Measurements from ENCODE around the gene MSRB1. TPM values are rescaled to one million over a fixed set of nuclear protein-coding genes. Genes with fewer than 3 reads are reported as not detected.

MSRB1 gene
- total and polyA plus RNA-seq, 2 of the 13 experiments (the other 11 are each of a cell fraction or from before 2014, with no cell fraction given) = 32.1 to 75.4 TPM

- TF ChIP-seq, protein P1, sequence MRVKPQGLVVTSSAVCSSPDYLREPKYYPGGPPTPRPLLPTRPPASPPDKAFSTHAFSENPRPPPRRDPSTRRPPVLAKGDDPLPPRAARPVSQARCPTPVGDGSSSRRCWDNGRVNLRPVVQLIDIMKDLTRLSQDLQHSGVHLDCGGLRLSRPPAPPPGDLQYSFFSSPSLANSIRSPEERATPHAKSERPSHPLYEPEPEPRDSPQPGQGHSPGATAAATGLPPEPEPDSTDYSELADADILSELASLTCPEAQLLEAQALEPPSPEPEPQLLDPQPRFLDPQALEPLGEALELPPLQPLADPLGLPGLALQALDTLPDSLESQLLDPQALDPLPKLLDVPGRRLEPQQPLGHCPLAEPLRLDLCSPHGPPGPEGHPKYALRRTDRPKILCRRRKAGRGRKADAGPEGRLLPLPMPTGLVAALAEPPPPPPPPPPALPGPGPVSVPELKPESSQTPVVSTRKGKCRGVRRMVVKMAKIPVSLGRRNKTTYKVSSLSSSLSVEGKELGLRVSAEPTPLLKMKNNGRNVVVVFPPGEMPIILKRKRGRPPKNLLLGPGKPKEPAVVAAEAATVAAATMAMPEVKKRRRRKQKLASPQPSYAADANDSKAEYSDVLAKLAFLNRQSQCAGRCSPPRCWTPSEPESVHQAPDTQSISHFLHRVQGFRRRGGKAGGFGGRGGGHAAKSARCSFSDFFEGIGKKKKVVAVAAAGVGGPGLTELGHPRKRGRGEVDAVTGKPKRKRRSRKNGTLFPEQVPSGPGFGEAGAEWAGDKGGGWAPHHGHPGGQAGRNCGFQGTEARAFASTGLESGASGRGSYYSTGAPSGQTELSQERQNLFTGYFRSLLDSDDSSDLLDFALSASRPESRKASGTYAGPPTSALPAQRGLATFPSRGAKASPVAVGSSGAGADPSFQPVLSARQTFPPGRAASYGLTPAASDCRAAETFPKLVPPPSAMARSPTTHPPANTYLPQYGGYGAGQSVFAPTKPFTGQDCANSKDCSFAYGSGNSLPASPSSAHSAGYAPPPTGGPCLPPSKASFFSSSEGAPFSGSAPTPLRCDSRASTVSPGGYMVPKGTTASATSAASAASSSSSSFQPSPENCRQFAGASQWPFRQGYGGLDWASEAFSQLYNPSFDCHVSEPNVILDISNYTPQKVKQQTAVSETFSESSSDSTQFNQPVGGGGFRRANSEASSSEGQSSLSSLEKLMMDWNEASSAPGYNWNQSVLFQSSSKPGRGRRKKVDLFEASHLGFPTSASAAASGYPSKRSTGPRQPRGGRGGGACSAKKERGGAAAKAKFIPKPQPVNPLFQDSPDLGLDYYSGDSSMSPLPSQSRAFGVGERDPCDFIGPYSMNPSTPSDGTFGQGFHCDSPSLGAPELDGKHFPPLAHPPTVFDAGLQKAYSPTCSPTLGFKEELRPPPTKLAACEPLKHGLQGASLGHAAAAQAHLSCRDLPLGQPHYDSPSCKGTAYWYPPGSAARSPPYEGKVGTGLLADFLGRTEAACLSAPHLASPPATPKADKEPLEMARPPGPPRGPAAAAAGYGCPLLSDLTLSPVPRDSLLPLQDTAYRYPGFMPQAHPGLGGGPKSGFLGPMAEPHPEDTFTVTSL (CRISPR knock-in tag; IDR thresholded peaks at IDR 0.05; ENCODE audit: borderline replicate concordance) = 0 out of 2 replicates have a peak, but pooled peaks have one; percentile 28
- TF ChIP-seq ARHGAP35 (CRISPR knock-in tag; IDR thresholded peaks at IDR 0.05; ENCODE audit: borderline replicate concordance) (no peak), ERF (CRISPR knock-in tag; IDR thresholded peaks at IDR 0.05) (no peak), SIX1 (CRISPR knock-in tag; IDR thresholded peaks at IDR 0.05; ENCODE audit: borderline replicate concordance) (no peak), ZFAT (CRISPR knock-in tag; conservative IDR thresholded peaks at IDR 0.05) (no peak), SMARCE1 (IDR thresholded peaks at IDR 0.05; ENCODE audit: borderline replicate concordance) (no peak), ZFP41 (CRISPR knock-in tag; IDR thresholded peaks at IDR 0.05; ENCODE audit: borderline replicate concordance) (no peak), ZC3H4 (CRISPR knock-in tag; IDR thresholded peaks at IDR 0.05; ENCODE audit: borderline replicate concordance) (no peak), RXRB (CRISPR knock-in tag; IDR thresholded peaks at IDR 0.05; ENCODE audit: borderline replicate concordance) (no peak), FOSL1 (CRISPR knock-in tag; IDR thresholded peaks at IDR 0.05; ENCODE audit: borderline replicate concordance) (no peak), ELF3 (CRISPR knock-in tag; IDR thresholded peaks at IDR 0.05) (no peak), DMAP1 (CRISPR knock-in tag; IDR thresholded peaks at IDR 0.05) (no peak), STAT5B (CRISPR knock-in tag; IDR thresholded peaks at IDR 0.05) (no peak), PCBP1 (IDR thresholded peaks at IDR 0.05; ENCODE audit: borderline replicate concordance, low read depth, low read length) (0 out of 2 replicates have a peak, but pooled peaks have one; percentile 26), YEATS4 (CRISPR knock-in tag; IDR thresholded peaks at IDR 0.05; ENCODE audit: borderline replicate concordance) (no peak), REXO4 (CRISPR knock-in tag; IDR thresholded peaks at IDR 0.05; ENCODE audit: borderline replicate concordance) (no peak), ZSCAN21 (CRISPR knock-in tag; IDR thresholded peaks at IDR 0.05; ENCODE audit: borderline replicate concordance) (peak; percentile 23; the same call in 1 of the 2 replicates)
- TF ChIP-seq, protein P2, sequence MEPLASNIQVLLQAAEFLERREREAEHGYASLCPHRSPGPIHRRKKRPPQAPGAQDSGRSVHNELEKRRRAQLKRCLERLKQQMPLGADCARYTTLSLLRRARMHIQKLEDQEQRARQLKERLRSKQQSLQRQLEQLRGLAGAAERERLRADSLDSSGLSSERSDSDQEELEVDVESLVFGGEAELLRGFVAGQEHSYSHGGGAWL (CRISPR knock-in tag; IDR thresholded peaks at IDR 0.05) = 0 out of 2 replicates have a peak, but pooled peaks have one; percentile 22
- TF ChIP-seq, protein P3, sequence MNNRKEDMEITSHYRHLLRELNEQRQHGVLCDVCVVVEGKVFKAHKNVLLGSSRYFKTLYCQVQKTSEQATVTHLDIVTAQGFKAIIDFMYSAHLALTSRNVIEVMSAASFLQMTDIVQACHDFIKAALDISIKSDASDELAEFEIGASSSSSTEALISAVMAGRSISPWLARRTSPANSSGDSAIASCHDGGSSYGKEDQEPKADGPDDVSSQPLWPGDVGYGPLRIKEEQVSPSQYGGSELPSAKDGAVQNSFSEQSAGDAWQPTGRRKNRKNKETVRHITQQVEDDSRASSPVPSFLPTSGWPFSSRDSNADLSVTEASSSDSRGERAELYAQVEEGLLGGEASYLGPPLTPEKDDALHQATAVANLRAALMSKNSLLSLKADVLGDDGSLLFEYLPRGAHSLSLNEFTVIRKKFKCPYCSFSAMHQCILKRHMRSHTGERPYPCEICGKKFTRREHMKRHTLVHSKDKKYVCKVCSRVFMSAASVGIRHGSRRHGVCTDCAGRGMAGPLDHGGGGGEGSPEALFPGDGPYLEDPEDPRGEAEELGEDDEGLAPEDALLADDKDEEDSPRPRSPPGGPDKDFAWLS (CRISPR knock-in tag; IDR thresholded peaks at IDR 0.05; ENCODE audit: borderline replicate concordance) = no peak
Measured at GRCh38 chr16:1932050-1933028, 10.7 kb downstream of the MSRB1 start (continued).

Measured in HepG2 (cell line).